Cardiac muscle cell (in vitro differentiated cells and primary cell): ENCODE data around the gene SH3BP4. TPM values are rescaled to one million over a fixed set of nuclear protein-coding genes. Genes with fewer than 3 reads are reported as not detected.
A peak's percentile ranks its signal among the peaks of the same experiment; 100 is the strongest.

Experiments used
- DNase-seq, 2 donors: peaks; one replicate each; pipeline versions ENCODE4 v3.0.0 to v3.0.0-alpha.2; 2010 to 2017; ENCODE audit warnings: low read depth in 1 of 2, low spot score in 1 of 2
- H3K27ac ChIP-seq: fragments of 200-600 bp; sonication (generic); 2 replicates; pipeline ENCODE4 v1.5.1; 2016
- H3K27me3 ChIP-seq: fragments of 200-600 bp; sonication (generic); 2 replicates; pipeline ENCODE4 v1.6.0; 2016; ENCODE audit warnings: control low read depth
- H3K36me3 ChIP-seq: fragments of 200-600 bp; sonication (generic); 2 replicates; pipeline ENCODE4 v1.5.1; 2016; ENCODE audit warnings: control low read depth
- H3K4me1 ChIP-seq: fragments of 200-600 bp; sonication (generic); 2 replicates; pipeline ENCODE4 v1.8.1; 2017; ENCODE audit warnings: low read depth, mild to moderate bottlenecking, mixed run types
- H3K4me3 ChIP-seq: fragments of 200-600 bp; sonication (generic); 2 replicates; pipeline ENCODE4 v1.5.1; 2016; ENCODE audit warnings: mild to moderate bottlenecking
- H3K9me3 ChIP-seq: fragments of 200-600 bp; sonication (generic); 2 replicates; pipeline ENCODE4 v1.5.1; 2017; ENCODE audit warnings: low read depth, mild to moderate bottlenecking, control low read depth
- CTCF ChIP-seq: IDR thresholded peaks from 2 replicates; pipeline ENCODE4 v1.5.1; 2012; ENCODE audit warnings: low read depth, mild to moderate bottlenecking, low read length
- polyA plus RNA-seq: library from polyadenylated mRNA; unstranded; fragments of >200 nt; fragmentation: Nextera tagmentation; extraction: Ambion mirVana; gene quantifications from 2 replicates; pipeline ENCODE4 v1.2.1, GENCODE V29; 2016
- total RNA-seq: library from RNA; depleted of rRNA; stranded (reverse); fragments of >200 nt; gene quantifications from 2 replicates; pipeline ENCODE4 v1.2.3, GENCODE V29; 2016

The SH3BP4 gene
- total and polyA plus RNA-seq, 2 experiments from 2014 or later, result 35.8 to 71.3 TPM

- DNase-seq, result no peak
- peak overlapping the region; percentile 79 for H3K27ac ChIP-seq
These were observed 13.0 kb downstream of the SH3BP4 start for GRCh38 chr2:234964631-234965461.

GRCh38 chr2:234966340-234966739 is 14.5 kb downstream of the SH3BP4 start:
- Histone ChIP-seq H3K27me3 (no peaks in the 10 kb centered on the region), H3K36me3 (no peaks in the 10 kb centered on the region), H3K27ac (no peak overlapping the region), H3K4me1 (peaks cover 29% of the 10 kb centered on the region), H3K4me3 (no peak overlapping the region), H3K9me3 (no peaks in the 10 kb centered on the region)
- no peak for DNase-seq
- no peak for TF ChIP-seq CTCF

More at GRCh38 chr2:234964631-234965461, 13.0 kb downstream of the SH3BP4 start:
- H3K4me3 ChIP-seq, result no peak overlapping the region
- peaks cover 29% of the 10 kb centered on the region for H3K4me1 ChIP-seq
- H3K9me3 ChIP-seq, result no peaks in the 10 kb centered on the region
- no peaks in the 10 kb centered on the region for H3K36me3 ChIP-seq
- H3K27me3 ChIP-seq, result no peaks in the 10 kb centered on the region
- no peak for TF ChIP-seq CTCF

- Histone ChIP-seq H3K4me3 (no peak overlapping the region), H3K27me3 (no peaks in the 10 kb centered on the region), H3K36me3 (no peaks in the 10 kb centered on the region), H3K4me1 (peaks cover 29% of the 10 kb centered on the region), H3K9me3 (no peaks in the 10 kb centered on the region), H3K27ac (peak overlapping the region; percentile 24)
- DNase-seq, result no peak
- no peak for TF ChIP-seq CTCF
These were observed 15.5 kb downstream of the SH3BP4 start for GRCh38 chr2:234967201-234967869.

- Histone ChIP-seq H3K36me3 (no peaks in the 10 kb centered on the region), H3K27ac (no peak overlapping the region), H3K9me3 (no peaks in the 10 kb centered on the region), H3K4me1 (peaks cover 29% of the 10 kb centered on the region), H3K4me3 (no peak overlapping the region), H3K27me3 (no peaks in the 10 kb centered on the region)
- no peak for TF ChIP-seq CTCF
- DNase-seq, result no peak
These were observed 16.0 kb downstream of the SH3BP4 start for GRCh38 chr2:234967870-234968208.

- Histone ChIP-seq H3K36me3 (no peaks in the 10 kb centered on the region), H3K4me1 (peaks cover 21% of the 10 kb centered on the region), H3K27ac (peak overlapping the region; percentile 80), H3K27me3 (no peaks in the 10 kb centered on the region), H3K9me3 (no peaks in the 10 kb centered on the region), H3K4me3 (no peak overlapping the region)
- TF ChIP-seq CTCF, result no peak
- no peak for DNase-seq
These were observed 17.0 kb downstream of the SH3BP4 start for GRCh38 chr2:234968631-234969305.
